GM19452 (cell line): ENCODE measurements around the gene PLA2G6.
"Not testable (repeated sequence)": the region's sequence is repeated elsewhere in the genome, so short reads cannot be mapped to it uniquely, and the experiment has no call there.

Source experiments
- ATAC-seq: cut with Tn5 transposase; IDR thresholded peaks from one replicate; pipeline ENCODE4 v1.9.1; 2021; ENCODE audit not compliant: unreplicated experiment

Gene PLA2G6

DNA sequence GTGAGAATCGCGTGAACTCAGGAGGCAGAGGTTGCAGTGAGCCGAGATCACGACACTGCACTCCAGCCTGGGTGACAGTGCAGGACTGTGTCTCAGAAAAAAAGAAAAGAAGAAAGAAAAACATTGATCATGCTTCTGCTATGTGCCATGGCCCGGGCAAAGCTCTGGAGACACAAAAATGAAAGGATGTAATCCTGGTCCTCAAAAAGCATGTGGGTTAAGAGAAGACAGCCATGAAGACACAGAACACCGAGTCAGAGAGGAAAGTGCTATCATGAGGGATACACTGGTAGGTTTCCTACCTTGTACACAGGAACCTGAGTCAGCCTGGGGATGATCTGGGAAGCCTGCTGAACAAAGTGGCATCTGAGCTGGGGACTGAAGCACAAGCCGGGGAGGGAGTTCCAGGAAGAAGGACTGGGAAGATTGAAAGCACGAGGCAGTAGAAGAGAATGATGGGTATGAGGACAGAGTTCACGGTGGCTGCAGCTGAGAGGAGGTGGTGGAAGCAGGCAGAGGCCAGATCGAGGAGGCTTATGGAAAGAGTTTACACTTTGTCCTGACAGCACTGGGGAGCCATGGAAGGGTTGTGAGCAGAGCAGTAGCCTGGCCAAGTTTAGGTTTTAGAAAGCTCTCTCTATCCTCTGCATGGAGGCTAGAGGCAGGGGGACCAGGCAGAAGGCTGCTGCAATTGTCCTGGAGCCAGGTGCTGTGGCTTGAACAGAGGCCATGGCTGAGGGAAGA is 10.3 kb upstream of the PLA2G6 start:
- no peak for ATAC-seq

DNA sequence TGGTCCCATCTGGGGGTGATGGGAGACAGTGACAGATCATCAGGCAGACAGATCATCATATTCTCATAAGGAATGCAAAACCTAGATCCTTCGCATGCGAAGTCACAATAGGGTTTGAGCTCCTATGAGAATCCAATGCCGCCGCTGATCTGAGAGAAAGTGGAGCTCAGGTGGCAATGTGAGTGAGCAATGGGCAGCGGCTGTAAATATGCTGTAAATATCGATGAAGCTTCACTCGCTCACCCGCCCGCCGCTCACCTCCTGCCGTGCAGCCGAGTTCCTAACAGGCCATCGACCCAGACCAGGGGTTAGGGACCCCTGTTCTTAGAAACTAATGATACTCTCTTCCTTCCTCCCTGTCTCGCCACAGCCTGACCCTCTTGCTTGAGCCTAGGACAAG is 9.4 kb upstream of the PLA2G6 start:
- no peak for ATAC-seq

DNA sequence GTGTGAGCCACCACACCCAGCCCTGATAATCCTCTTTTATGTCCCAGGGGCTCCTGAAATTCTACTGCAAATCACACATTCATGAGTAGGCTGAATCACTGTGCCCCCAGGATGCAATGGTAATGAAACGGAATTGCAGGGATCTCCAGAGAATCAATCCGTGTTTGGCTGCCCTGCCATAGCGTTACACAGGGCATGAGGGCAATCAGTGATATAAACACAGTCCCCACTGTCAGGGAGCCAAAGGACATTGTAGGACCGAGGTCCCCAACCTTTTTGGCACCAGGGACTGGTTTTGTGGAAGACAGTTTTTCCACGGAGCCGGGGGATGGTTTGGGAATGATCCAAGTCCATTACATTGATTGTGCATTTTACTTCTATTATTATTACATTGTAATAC is 9.0 kb upstream of the PLA2G6 start:
- no peak for ATAC-seq

DNA sequence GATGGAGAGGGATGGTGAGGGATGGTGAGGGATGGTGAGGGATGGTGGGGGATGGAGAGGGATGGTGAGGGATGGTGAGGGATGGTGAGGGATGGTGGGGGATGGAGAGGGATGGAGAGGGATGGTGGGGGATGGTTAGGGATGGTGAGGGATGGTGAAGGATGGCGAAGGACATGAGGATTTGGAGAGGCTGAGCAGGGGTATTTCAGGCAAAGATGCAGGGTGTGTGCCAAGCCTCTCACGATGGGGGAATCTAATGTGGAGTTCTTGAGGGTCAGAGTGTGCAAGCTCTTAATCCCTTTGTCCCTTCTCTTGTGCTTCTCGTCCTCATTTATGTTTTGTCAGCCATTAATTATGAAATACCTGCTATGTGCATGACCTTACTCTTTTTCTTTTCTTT is 7.5 kb upstream of the PLA2G6 start:
- no peak for ATAC-seq

DNA sequence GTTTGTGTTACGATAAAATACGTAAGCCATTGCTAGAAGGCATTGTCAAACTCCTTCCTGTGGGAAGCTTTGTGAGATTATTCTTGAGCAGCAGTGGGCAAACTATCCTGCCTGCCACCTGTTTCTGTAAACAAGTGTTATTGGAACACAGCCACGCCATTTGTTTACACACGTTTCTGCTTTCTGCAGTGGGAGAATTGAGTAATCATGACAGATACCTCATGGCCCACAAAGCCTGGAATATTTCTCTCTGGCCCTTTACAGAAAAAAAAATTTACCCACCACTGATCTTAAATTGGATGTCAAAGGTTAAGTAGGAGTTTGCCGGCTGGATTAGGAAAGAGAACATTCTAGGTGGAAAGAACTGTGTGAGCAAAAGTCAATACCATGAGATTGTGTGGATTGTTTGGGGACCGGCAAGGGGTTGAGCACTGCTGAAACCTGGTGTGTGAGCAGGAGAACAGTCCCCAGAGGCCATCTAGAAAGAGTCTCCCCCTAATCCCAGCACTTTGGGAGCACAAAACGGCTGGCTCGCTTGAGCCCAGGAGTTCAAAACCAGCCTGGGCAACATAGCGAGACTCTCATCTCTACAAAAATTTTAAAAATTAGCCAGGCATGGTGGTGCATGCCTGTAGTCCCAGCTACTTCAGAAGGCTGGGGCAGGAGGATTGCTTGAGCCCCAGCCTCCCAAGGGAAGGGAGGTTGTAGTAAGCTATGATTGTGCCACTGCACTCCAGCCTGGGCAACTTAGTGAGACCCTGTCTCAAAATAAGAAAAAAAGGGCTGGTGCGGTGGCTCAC is 6.0 kb upstream of the PLA2G6 start:
- no peak for ATAC-seq

DNA sequence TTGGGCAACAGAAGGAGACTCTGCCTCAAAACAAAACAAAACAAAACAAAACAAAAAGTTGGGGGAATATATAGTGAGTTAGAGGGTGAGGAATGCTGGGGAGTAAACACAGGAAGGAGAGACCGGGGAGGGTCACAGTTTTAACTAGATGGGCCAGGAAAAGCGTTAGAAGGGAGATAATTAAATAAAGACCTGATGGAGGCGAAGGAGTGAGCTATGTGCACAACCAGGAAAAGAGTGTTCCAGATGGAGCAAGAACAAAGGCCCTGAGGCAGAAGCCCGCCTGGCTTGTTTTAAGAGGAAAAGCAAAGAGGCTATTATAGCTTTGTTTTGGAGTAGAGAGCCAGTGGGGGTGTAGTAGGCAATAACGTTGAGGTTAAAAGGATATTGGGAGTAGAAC is 4.8 kb upstream of the PLA2G6 start:
- no peak for ATAC-seq

DNA sequence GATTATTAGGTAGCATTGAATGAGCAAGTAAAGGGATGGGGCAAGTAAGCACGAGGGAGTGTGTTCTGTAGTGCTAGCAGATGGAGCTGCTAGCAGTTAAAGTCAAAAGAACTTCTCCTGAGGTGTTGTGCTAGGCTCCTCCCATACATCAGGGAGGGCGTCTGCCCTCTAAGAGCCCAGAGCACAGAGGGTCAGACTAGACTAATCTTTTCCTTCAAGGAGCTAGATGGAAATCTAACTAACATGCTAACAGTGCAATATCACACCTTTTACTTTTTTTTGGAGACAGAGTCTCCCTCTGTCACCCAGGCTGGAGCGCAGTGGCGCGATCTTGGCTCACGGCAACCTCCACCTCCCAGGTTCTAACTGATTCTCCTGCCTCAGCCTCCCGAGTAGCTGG is 3.2 kb upstream of the PLA2G6 start:
- ATAC-seq: no peak

DNA sequence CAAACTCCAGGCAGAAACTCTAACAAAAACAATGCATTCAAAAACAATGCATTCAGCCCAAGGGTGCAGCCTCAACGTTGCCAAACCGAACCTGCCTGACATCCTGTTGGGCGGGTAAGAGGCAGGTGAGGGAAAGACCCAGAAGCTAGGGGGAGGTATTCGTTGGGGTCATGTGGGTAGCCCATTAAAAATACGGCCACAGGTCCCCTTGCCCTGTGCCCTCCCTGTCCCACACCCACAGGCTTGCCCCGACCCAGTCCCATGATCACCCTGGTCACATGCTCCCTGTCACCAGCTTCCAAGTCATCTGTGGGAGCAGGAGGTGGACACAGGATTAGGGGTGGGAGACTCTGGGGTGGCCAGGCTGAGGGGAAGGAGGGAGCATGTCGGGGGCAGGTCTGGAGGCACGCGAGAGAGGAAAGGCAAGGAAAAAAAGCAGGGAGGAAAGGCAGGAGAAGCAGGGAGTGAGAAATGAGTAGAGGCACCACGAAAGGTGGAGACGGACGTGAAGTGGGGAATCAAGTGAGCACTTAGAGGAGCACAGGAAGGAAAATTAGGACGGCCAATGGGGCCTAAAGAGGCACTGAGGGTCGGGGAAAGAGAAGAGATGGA is 683 bp downstream of the PLA2G6 start:
- ATAC-seq: no peak

DNA sequence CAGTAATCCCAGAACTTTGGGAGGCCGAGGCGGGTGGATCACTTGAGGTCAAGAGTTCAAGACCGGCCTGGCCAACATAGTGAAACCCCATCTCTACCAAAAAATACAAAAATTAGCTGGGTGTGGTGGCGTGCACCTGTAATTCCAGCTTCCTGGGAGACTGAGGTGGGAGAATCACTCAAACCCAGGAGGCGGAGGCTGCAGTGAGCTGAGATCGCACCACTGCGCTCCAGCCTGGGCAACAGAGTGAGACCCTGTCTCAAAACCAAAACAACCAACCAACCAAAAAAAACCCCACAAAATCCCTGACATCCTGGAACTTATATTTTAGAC is 3.1 kb downstream of the PLA2G6 start:
- not testable (repeated sequence) for ATAC-seq

DNA sequence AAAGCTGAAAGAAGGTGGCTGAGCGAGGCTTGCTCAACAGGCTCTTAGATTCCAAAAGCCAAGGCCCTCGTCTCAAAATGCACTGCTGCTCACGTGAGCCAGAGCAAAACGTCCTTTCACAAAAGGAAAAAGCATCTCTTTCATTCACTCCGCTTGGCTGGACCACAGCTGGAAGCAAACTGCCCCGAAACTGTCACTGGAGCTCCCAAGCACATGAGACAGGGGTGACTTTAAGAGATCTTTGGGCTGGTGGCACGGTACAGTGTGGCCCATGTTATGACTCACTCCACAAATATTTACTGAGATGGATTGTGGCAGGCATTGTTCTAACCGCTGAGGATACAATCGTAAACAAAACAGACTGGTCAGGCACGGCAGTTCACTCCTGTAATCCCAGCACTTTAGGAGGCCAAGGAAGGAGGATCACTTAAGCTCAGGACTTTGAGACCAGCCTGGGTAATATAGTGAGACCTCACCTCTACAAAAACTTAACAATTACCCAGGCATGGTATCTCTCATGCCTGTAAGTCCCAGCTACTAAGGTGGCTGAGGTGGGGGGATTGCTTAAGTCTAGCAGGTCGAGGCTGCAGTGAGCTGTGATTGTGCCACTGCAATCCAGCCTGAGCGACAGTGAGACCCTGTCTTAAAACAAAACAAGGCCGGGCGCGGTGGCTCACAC is 3.6 kb downstream of the PLA2G6 start:
- ATAC-seq: no peak

DNA sequence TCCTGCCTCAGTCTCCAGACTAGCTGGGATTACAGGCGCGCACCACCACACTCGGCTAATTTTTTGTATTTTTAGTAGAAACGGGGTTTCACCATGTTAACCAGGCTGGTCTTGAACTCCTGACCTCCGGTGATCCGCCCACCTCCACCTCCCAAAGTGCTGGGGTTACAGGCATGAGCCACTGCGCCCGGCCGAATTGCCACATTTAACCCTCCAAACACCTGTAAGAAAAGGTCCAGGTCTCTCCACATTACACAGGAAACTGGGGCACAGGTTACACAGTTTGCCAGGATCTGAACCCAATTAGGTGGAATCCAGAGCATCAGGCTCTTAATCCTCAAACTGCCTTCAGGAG is 4.1 kb downstream of the PLA2G6 start:
- not testable (repeated sequence) for ATAC-seq

DNA sequence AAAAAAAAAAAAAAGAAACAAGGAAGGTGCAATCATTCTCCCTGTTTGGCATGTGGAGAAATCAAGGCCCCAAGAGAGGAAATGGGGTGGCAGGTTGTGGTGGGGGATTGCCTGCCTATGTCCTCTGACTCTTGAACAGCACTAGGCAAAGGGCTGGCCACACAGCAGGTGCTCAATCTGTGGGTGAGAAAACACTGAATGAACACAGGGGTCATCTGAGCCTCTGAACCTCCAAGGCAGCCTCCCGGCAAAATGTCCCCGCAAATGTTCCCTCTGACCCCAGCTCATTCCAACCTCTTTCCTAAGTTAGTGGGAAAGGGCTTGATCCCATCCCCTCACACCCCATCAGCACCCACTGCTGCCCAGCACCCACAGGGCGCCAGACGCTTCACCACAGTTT is 4.6 kb downstream of the PLA2G6 start:
- ATAC-seq: no peak

DNA sequence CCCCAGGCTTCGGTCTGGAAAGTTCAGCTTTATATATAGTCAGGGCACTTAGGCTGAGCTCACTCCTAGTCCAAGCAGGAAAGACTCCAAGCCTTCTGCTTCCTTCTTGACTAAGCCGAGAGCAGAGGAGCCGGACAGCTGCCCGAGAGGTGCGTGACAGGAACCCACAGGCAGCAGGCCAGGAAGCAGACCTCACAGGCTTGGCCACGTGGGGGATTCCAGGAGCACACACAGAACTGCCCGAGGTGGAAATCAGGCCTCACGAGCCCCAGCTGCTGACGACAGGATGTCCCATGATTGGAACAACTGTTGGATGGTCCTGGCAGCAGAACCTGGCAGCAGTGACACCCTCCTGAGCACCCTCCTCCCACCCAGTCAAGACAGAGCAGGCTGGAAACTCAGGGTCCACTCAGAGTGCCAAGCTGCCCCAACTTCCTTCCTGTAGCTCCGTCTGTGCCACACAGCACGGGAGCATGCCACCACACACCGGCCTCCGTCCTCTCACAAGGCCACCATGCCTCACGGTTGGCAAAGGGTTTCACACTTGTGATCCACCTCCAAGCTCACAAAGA is 5.4 kb downstream of the PLA2G6 start:
- no peak for ATAC-seq

DNA sequence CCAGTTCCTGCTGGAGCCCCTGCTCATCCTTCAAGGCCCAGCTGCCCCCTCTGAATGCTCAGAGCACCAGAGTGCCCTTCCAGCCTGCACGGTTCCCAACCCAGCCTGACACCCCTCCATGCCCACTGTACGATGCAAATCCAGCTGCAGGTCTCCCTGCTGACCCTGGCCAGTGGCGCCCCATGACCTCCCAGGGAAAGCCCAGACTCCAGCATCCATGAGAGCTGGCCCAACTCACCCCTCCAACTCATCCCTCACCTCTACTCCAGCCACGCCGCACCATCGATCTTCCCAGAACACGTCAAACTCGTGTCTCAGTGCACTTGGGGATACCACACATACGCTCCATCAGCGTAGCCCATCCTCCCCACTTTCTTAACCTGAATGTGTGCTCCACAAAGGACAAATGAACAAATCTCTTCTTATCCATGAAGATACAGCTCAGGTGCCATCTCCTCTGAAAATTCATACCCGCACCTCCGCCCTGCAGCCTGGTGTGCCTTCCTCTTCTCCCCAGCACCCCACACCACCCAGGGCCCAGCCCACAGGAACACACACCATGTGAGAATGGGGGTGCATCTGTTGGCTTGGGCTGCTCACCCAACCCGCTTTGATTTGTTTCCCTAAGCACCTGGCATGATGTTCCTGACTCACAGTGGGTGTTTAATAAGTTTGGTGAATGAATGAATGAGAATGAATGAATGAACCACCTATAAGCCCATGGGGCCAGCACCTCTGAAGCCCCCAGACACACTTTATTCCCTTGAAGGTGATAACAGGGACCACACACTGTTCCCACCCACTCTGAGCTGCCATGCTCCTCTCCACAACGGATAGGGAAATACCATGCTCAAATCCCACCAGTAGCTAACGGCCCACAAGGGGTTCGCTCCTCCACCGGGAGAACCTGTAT is 6.2 kb downstream of the PLA2G6 start:
- no peak for ATAC-seq

DNA sequence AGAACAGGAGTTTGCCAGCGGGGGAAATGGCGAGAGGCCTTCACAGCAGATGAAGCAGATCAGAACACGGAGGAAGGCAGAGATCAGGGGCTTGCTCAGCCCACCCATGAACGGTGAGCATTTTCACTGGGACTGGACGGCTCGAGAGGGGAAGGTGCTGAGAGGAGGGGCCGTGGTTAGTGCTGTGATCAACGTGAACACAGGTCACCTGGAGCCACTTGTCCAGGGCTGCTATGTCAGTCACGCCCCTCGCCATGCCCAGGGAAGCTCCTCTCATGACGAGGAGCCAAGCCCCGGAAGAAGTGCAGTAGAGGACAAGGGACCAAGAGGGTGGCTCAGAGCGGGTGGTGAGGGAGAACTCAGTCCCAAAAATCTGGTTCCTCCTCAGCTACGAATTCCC is 7.0 kb downstream of the PLA2G6 start:
- no peak for ATAC-seq

DNA sequence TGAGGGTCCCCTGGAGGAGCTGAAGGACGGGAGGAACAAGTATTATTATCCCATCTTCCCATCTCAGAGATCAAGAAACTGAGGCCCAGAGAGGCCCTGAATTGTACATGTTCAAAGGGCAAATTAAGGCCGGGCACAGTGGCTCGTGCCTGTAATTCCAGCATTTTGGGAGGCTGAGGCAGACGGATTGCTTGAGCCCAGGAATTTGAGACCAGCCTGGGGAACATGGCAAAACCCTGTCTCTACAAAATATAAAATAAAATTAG is 8.1 kb downstream of the PLA2G6 start:
- ATAC-seq: no peak

DNA sequence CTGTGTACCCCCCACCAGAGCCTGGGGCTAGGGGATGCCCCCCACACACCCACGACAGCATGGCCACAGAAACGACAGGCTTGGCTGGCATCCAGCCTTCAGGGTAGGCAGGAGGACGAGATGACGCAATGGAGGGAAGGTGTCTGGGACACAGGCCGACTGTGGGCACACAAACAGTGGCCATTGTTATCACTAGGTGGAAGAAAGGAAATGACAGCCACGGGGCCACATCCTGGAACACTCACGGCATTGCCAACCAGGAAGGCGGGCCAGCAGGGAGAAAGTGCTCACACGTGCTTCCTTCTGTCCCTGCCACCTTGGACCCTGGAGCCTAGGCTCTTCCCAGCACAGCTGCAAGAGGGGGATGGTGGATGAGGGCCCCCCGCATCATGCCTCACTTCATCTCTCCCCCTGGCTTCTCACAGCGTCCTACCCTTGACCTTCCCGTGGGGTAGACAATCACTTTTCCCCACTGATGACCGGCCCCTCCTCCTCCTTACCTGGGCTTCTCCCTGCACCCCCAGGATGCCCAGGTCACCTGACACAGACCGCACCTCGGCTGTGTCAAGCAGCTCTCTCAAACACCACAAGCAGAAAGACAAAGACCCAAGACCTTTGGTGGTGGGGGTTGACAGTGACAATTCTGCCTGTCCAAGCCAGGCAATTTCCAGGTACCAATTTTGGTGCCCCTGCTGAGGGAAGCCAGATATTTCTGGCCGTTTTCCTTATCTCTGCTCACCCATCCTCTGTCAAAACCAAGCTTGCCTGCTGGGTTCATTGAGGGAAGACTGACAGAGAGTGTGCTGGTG is 8.6 kb downstream of the PLA2G6 start:
- ATAC-seq: no peak

DNA sequence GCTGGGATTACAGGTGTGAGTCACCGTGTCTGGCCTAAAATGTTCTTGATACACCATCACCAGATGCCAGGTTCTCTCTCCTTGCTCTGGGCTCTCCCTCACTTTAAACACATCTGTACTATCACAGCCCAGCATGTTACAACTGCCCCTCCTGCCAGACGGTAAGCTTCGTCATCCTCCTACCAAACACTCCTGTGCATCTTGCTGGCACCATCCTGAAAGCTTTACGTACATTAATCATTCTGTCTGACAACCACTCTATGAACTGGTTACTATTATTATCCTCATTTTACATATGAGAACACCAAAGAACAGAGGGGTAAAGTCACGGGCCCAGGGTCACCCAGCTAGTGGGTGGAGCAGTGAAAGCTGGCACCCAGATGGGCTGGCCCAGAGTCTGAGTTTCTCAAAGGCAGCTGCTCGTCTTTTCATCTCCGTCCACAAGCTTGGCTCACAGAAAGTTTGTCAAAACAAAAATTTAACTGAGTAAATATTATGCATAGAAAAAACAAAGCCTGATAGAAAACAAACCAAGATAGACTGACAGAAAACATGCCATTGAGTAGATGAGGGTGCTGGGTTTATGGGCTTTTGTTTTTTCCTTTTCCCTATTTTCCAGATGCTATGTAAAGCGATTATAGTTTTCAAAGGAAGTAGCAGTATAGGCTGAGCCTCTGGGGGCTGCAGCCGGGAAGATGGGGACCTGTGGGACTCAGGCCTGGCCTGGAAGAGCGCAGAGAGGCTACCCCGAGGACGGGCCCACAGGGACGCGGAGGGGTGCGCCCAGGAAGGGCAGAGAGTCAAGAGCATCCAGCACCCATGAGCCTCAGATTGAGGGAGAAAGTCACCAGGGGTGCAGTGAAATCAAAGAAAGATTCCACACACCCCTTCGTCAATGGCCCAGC is 9.5 kb downstream of the PLA2G6 start:
- no peak for ATAC-seq

DNA sequence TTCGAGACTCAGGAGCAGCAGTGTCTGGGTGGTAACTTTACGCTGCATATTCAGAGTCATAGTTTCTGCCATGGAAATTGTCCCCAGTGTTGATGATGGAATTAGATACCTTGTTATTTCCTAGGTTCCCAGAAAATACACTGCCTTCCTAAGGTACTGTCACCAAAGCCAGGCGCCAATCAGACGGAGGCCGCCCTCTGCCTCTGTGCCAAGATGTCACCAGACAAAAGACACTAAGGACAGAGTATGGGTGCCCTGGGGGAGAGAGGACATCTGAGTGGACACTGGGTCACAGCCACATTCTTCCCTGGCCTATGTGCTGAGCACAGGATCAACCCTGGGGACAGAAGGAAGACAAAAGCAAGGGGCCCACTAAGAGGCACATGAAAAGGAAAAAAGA is 11.2 kb downstream of the PLA2G6 start:
- no peak for ATAC-seq
